ENCODE data around the gene RANGRF.

The RANGRF gene

GRCh38 chr17:8256691-8257090 is 31.8 kb upstream of the RANGRF start:
- H3K27me3 ChIP-seq (ENCODE audit: low read depth, low read length) = no peaks in the 10 kb centered on the region
- no peak overlapping the region for H3K27ac ChIP-seq (ENCODE audit: low read length)
- H3K4me1 ChIP-seq (ENCODE audit: control insufficient read depth in 1 of 2, insufficient read depth in 2 of 2, low read length in 2 of 2) = no peaks in the 10 kb centered on the region
- no peak overlapping the region for H3K4me3 ChIP-seq (ENCODE audit: low read depth in 1 of 2, low read length in 2 of 2)
- no peaks in the 10 kb centered on the region for H3K9me3 ChIP-seq (ENCODE audit: control insufficient read depth in 1 of 2, low read length in 2 of 2)
- peaks cover 26 to 66% of the 10 kb centered on the region in 2 donors for H3K36me3 ChIP-seq (ENCODE audit: control insufficient read depth in 1 of 2, insufficient read depth in 2 of 2, low read length in 2 of 2)

DNA sequence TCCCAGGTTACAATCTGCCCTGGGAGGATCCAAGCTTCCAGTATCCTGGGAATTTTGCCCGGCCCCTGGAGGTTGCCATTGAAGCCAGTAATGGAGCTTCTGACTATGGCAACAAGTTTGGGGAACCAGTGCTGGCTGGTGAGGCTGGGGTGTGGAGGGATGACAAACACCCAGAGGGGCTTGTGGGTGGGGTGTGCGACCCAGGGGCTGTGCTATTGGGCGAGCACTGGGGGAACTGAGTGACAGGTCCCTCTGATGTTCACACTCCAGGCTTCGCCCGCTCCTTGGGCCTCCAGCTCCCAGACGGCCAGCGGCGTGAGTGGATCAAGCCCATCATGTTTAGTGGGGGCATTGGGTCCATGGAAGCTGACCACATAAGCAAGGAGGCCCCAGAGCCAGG is 30.7 kb upstream of the RANGRF start:
- no peak overlapping the region for H3K4me3 ChIP-seq (ENCODE audit: low read depth in 1 of 2, low read length in 2 of 2)
- no peaks in the 10 kb centered on the region for H3K9me3 ChIP-seq (ENCODE audit: control insufficient read depth in 1 of 2, low read length in 2 of 2)
- H3K27ac ChIP-seq (ENCODE audit: low read length) = no peak overlapping the region
- H3K36me3 ChIP-seq (ENCODE audit: control insufficient read depth in 1 of 2, insufficient read depth in 2 of 2, low read length in 2 of 2) = peaks cover 28 to 70% of the 10 kb centered on the region in 2 donors
- no peaks in the 10 kb centered on the region for H3K4me1 ChIP-seq (ENCODE audit: control insufficient read depth in 1 of 2, insufficient read depth in 2 of 2, low read length in 2 of 2)
- no peaks in the 10 kb centered on the region for H3K27me3 ChIP-seq (ENCODE audit: low read depth, low read length)

- Histone ChIP-seq H3K4me3 (ENCODE audit: low read depth in 1 of 2, low read length in 2 of 2) (no peak overlapping the region), H3K36me3 (ENCODE audit: control insufficient read depth in 1 of 2, insufficient read depth in 2 of 2, low read length in 2 of 2) (peaks cover 33 to 80% of the 10 kb centered on the region in 2 donors), H3K4me1 (ENCODE audit: control insufficient read depth in 1 of 2, insufficient read depth in 2 of 2, low read length in 2 of 2) (no peaks in the 10 kb centered on the region), H3K27ac (ENCODE audit: low read length) (no peak overlapping the region), H3K27me3 (ENCODE audit: low read depth, low read length) (no peaks in the 10 kb centered on the region), H3K9me3 (ENCODE audit: control insufficient read depth in 1 of 2, low read length in 2 of 2) (no peaks in the 10 kb centered on the region)
Observed at GRCh38 chr17:8264320-8264719, 24.1 kb upstream of the RANGRF start.

DNA sequence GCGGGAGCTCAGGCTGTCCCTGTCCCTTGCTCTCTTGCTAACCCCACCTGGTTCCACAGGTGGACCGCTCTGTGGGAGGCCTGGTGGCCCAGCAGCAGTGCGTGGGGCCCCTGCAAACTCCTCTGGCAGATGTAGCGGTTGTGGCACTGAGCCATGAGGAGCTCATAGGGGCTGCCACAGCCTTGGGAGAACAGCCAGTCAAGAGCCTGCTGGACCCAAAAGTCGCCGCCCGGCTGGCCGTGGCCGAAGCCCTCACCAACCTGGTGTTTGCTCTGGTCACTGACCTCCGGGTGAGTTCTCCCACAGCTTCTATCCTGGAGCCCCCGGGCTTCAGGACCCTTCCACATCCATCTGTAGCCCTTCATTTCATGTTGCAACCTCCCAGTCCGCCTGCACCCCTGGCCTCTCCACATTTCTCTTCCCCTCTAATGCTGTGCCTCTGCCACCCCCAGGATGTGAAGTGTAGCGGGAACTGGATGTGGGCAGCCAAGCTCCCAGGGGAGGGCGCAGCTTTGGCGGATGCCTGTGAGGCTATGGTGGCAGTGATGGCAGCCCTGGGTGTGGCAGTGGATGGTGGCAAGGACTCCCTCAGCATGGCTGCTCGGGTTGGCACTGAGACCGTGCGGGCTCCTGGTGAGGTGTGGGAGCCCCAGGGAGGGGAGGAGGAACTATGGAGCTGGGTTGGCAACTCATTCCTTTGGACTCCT is 23.5 kb upstream of the RANGRF start:
- H3K36me3 ChIP-seq (ENCODE audit: control insufficient read depth in 1 of 2, insufficient read depth in 2 of 2, low read length in 2 of 2) = peaks cover 35 to 82% of the 10 kb centered on the region in 2 donors
- no peaks in the 10 kb centered on the region for H3K4me1 ChIP-seq (ENCODE audit: control insufficient read depth in 1 of 2, insufficient read depth in 2 of 2, low read length in 2 of 2)
- H3K9me3 ChIP-seq (ENCODE audit: control insufficient read depth in 1 of 2, low read length in 2 of 2) = no peaks in the 10 kb centered on the region
- no peak overlapping the region for H3K4me3 ChIP-seq (ENCODE audit: low read depth in 1 of 2, low read length in 2 of 2)
- no peaks in the 10 kb centered on the region for H3K27me3 ChIP-seq (ENCODE audit: low read depth, low read length)
- no peak overlapping the region for H3K27ac ChIP-seq (ENCODE audit: low read length)

- peaks cover 35 to 71% of the 10 kb centered on the region in 2 donors for H3K36me3 ChIP-seq (ENCODE audit: control insufficient read depth in 1 of 2, insufficient read depth in 2 of 2, low read length in 2 of 2)
- H3K27me3 ChIP-seq (ENCODE audit: low read depth, low read length) = no peaks in the 10 kb centered on the region
- H3K9me3 ChIP-seq (ENCODE audit: control insufficient read depth in 1 of 2, low read length in 2 of 2) = no peaks in the 10 kb centered on the region
Observed at GRCh38 chr17:8266648-8267479, 21.6 kb upstream of the RANGRF start.

DNA sequence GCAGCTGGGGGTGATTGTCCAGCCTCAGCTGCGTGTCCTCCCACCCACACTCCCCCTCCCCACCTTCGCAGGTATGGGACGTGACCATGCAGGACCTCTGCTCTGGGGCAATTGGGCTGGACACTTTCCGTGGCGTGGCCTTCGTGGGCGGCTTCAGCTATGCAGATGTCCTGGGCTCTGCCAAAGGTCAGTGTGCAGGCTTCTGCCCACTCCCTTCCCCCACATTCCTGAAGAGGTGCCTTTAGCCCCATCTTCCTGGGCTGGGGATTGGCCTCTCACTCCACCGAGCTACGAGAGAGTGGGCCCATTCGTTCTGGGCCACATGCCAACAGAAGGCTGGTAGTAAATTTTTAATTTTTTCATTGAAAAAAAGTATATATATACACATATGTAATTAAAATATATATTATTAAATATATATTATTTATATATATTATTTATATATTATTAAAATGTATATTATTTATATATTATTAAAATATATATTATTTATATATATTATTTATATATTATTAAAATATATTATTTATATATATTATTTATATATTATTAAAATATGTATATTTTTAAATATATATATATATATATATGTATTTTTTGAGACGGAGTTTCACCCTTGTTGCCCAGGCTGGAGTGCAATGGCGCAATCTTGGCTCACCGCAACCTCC is 20.9 kb upstream of the RANGRF start:
- no peak overlapping the region for H3K27ac ChIP-seq (ENCODE audit: low read length)
- no peaks in the 10 kb centered on the region for H3K27me3 ChIP-seq (ENCODE audit: low read depth, low read length)
- H3K4me3 ChIP-seq (ENCODE audit: low read depth in 1 of 2, low read length in 2 of 2) = no peak overlapping the region
- H3K9me3 ChIP-seq (ENCODE audit: control insufficient read depth in 1 of 2, low read length in 2 of 2) = no peaks in the 10 kb centered on the region
- H3K36me3 ChIP-seq (ENCODE audit: control insufficient read depth in 1 of 2, insufficient read depth in 2 of 2, low read length in 2 of 2) = peaks cover 35 to 71% of the 10 kb centered on the region in 2 donors
- H3K4me1 ChIP-seq (ENCODE audit: control insufficient read depth in 1 of 2, insufficient read depth in 2 of 2, low read length in 2 of 2) = no peaks in the 10 kb centered on the region

More at GRCh38 chr17:8266648-8267479, 21.6 kb upstream of the RANGRF start:
- Histone ChIP-seq H3K4me3 (ENCODE audit: low read depth in 1 of 2, low read length in 2 of 2) (no peak overlapping the region), H3K27ac (ENCODE audit: low read length) (no peak overlapping the region), H3K4me1 (ENCODE audit: control insufficient read depth in 1 of 2, insufficient read depth in 2 of 2, low read length in 2 of 2) (no peaks in the 10 kb centered on the region)

DNA sequence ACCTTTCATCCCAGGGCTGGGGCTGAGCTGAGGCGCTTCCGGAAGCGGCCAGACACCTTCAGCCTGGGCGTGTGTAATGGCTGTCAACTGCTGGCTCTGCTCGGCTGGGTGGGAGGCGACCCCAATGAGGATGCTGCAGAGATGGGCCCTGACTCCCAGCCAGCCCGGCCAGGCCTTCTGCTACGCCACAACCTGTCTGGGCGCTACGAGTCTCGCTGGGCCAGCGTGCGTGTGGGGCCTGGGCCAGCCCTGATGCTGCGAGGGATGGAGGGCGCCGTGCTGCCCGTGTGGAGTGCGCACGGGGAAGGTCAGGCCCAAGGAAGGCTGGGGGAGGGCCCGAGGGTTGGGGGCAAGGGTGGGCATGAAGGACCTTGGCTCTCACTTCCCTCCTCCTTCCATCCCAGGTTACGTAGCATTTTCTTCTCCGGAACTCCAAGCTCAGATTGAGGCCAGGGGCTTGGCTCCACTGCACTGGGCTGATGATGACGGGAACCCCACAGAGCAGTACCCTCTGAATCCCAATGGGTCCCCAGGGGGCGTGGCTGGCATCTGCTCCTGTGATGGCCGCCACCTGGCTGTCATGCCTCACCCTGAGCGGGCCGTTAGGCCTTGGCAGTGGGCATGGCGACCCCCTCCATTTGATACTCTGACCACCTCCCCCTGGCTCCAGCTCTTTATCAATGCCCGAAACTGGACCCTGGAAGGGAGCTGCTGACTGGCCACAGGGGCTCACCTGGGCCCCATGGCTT is 19.7 kb upstream of the RANGRF start:
- Histone ChIP-seq H3K27me3 (ENCODE audit: low read depth, low read length) (no peaks in the 10 kb centered on the region), H3K36me3 (ENCODE audit: control insufficient read depth in 1 of 2, insufficient read depth in 2 of 2, low read length in 2 of 2) (peaks cover 25 to 60% of the 10 kb centered on the region in 2 donors), H3K4me1 (ENCODE audit: control insufficient read depth in 1 of 2, insufficient read depth in 2 of 2, low read length in 2 of 2) (no peaks in the 10 kb centered on the region), H3K9me3 (ENCODE audit: control insufficient read depth in 1 of 2, low read length in 2 of 2) (no peaks in the 10 kb centered on the region), H3K4me3 (ENCODE audit: low read depth in 1 of 2, low read length in 2 of 2) (no peak overlapping the region), H3K27ac (ENCODE audit: low read length) (no peak overlapping the region)

- Histone ChIP-seq H3K27ac (ENCODE audit: low read length) (no peak overlapping the region), H3K4me3 (ENCODE audit: low read depth in 1 of 2, low read length in 2 of 2) (no peak overlapping the region), H3K36me3 (ENCODE audit: control insufficient read depth in 1 of 2, insufficient read depth in 2 of 2, low read length in 2 of 2) (peaks cover 6 to 24% of the 10 kb centered on the region in 2 donors), H3K27me3 (ENCODE audit: low read depth, low read length) (no peaks in the 10 kb centered on the region), H3K9me3 (ENCODE audit: control insufficient read depth in 1 of 2, low read length in 2 of 2) (no peaks in the 10 kb centered on the region), H3K4me1 (ENCODE audit: control insufficient read depth in 1 of 2, insufficient read depth in 2 of 2, low read length in 2 of 2) (no peaks in the 10 kb centered on the region)
Observed at GRCh38 chr17:8272421-8272820, 16.0 kb upstream of the RANGRF start.

- H3K27ac ChIP-seq (ENCODE audit: low read length) = no peak overlapping the region
- H3K9me3 ChIP-seq (ENCODE audit: control insufficient read depth in 1 of 2, low read length in 2 of 2) = no peaks in the 10 kb centered on the region
- H3K27me3 ChIP-seq (ENCODE audit: low read depth, low read length) = no peaks in the 10 kb centered on the region
- peaks cover 5 to 15% of the 10 kb centered on the region in 2 donors for H3K36me3 ChIP-seq (ENCODE audit: control insufficient read depth in 1 of 2, insufficient read depth in 2 of 2, low read length in 2 of 2)
- H3K4me3 ChIP-seq (ENCODE audit: low read depth in 1 of 2, low read length in 2 of 2) = no peak overlapping the region
- H3K4me1 ChIP-seq (ENCODE audit: control insufficient read depth in 1 of 2, insufficient read depth in 2 of 2, low read length in 2 of 2) = no peaks in the 10 kb centered on the region
Observed at GRCh38 chr17:8273884-8274444, 14.5 kb upstream of the RANGRF start.

GRCh38 chr17:8274816-8275215 is 13.7 kb upstream of the RANGRF start:
- no peaks in the 10 kb centered on the region for H3K4me1 ChIP-seq (ENCODE audit: control insufficient read depth in 1 of 2, insufficient read depth in 2 of 2, low read length in 2 of 2)
- H3K9me3 ChIP-seq (ENCODE audit: control insufficient read depth in 1 of 2, low read length in 2 of 2) = no peaks in the 10 kb centered on the region
- H3K36me3 ChIP-seq (ENCODE audit: control insufficient read depth in 1 of 2, insufficient read depth in 2 of 2, low read length in 2 of 2) = peaks cover 0 to 8% of the 10 kb centered on the region in 2 donors
- no peak overlapping the region for H3K27ac ChIP-seq (ENCODE audit: low read length)
- no peaks in the 10 kb centered on the region for H3K27me3 ChIP-seq (ENCODE audit: low read depth, low read length)
- H3K4me3 ChIP-seq (ENCODE audit: low read depth in 1 of 2, low read length in 2 of 2) = no peak overlapping the region

Measured in muscle layer of duodenum (tissue), 2 donors.